HepG2 (cell line): Measurements from ENCODE around the gene TRMT112.

Source experiments
- CREM ChIP-seq, 2 experiments: sonication (generic) in 1 of 2; formaldehyde crosslinking in 1 of 2; IDR thresholded peaks; 2 replicates each; pipeline versions ENCODE4 v1.4.0 to v1.6.1; 2016 to 2020; ENCODE audit warnings: antibody characterized with exemption in 1 of 2, mild to moderate bottlenecking in 1 of 2, missing genetic modification reagents in 1 of 2
- CTCF ChIP-seq: sonication (generic); formaldehyde crosslinking; IDR thresholded peaks from 2 replicates; pipeline ENCODE4 v1.5.0; 2020; ENCODE audit warnings: mild to moderate bottlenecking, missing genetic modification reagents, moderate library complexity
- FOXA1 ChIP-seq, 2 experiments: fragments of 450-650 bp in 1 of 2; sonication (generic) in 1 of 2; formaldehyde crosslinking in 1 of 2; IDR thresholded peaks; 2 replicates each; pipeline versions ENCODE4 v1.4.0 to v1.6.1; 2016 to 2020; ENCODE audit warnings: missing genetic modification reagents in 1 of 2
- HDAC1 ChIP-seq: sonication (generic); formaldehyde crosslinking; IDR thresholded peaks from 2 replicates; pipeline ENCODE4 v1.5.1; 2020; ENCODE audit warnings: mild to moderate bottlenecking, missing genetic modification reagents
- MAX ChIP-seq: IDR thresholded peaks from 2 replicates; pipeline ENCODE4 v1.6.1; 2012; ENCODE audit warnings: inconsistent platforms
- ZBTB4 ChIP-seq: sonication (generic); formaldehyde crosslinking; IDR thresholded peaks from 2 replicates; pipeline ENCODE4 v1.4.0; 2020; ENCODE audit warnings: missing genetic modification reagents, mild to moderate bottlenecking, borderline replicate concordance
- ZNF44 ChIP-seq: sonication (generic); formaldehyde crosslinking; IDR thresholded peaks from 2 replicates; pipeline ENCODE4 v1.5.1; 2020; ENCODE audit warnings: mild to moderate bottlenecking, missing genetic modification reagents

GRCh38 chr11:64283092-64283491, 34.3 kb downstream of the TRMT112 start:
- TF ChIP-seq ZBTB4 (CRISPR knock-in tag) (no peak), ZNF44 (CRISPR knock-in tag) (no peak), HDAC1 (CRISPR knock-in tag) (no peak), CTCF (no peak), MAX (no peak), CREM (IDR thresholded peaks at IDR 0.05) (no peak), CREM (CRISPR knock-in tag; IDR thresholded peaks at IDR 0.05) (no peak), FOXA1 (IDR thresholded peaks at IDR 0.05) (no peak), FOXA1 (CRISPR knock-in tag; IDR thresholded peaks at IDR 0.05) (no peak)
